Measurements from ENCODE around the gene UBAP1.
"Not testable (repeated sequence)": the region's sequence is repeated elsewhere in the genome, so short reads cannot be mapped to it uniquely, and the experiment has no call there.

The UBAP1 gene

GRCh38 chr9:34178436-34179212 lies at the start of gene UBAP1:
Gene UBAP1 (plus strand): TSS chr9:34179043. CDS start chr9:34220915, 41,872 bp downstream.
- DNase-seq (ENCODE audit: low spot score) = peak; percentile 95

GRCh38 chr9:34131571-34131970 lies 47.3 kb upstream of the UBAP1 start:
- no peak for DNase-seq (ENCODE audit: low spot score)

GRCh38 chr9:34133436-34133949 lies 45.4 kb upstream of the UBAP1 start:
- no peak for DNase-seq (ENCODE audit: low spot score)

GRCh38 chr9:34134521-34134920 lies 44.3 kb upstream of the UBAP1 start:
- DNase-seq (ENCODE audit: low spot score) = no peak

- not testable (repeated sequence) for DNase-seq (ENCODE audit: low spot score)
These were observed 40.2 kb upstream of the UBAP1 start for GRCh38 chr9:34138644-34139043.

GRCh38 chr9:34139477-34140146 lies 39.2 kb upstream of the UBAP1 start:
- no peak for DNase-seq (ENCODE audit: low spot score)

GRCh38 chr9:34140853-34141252 lies 38.0 kb upstream of the UBAP1 start:
- DNase-seq (ENCODE audit: low spot score) = no peak

GRCh38 chr9:34143116-34143515 lies 35.7 kb upstream of the UBAP1 start:
- no peak for DNase-seq (ENCODE audit: low spot score)

GRCh38 chr9:34145165-34145564 lies 33.7 kb upstream of the UBAP1 start:
- no peak for DNase-seq (ENCODE audit: low spot score)

- no peak for DNase-seq (ENCODE audit: low spot score)
These were observed 27.4 kb upstream of the UBAP1 start for GRCh38 chr9:34151398-34151797.

GRCh38 chr9:34154057-34154456 lies 24.8 kb upstream of the UBAP1 start:
- DNase-seq (ENCODE audit: low spot score) = no peak

GRCh38 chr9:34157318-34157717 lies 21.5 kb upstream of the UBAP1 start:
- DNase-seq (ENCODE audit: low spot score) = no peak

- no peak for DNase-seq (ENCODE audit: low spot score)
These were observed 20.9 kb upstream of the UBAP1 start for GRCh38 chr9:34157898-34158297.

GRCh38 chr9:34158362-34158869 lies 20.4 kb upstream of the UBAP1 start:
- DNase-seq (ENCODE audit: low spot score) = no peak

- DNase-seq (ENCODE audit: low spot score) = no peak
These were observed 15.4 kb upstream of the UBAP1 start for GRCh38 chr9:34163434-34163833.

GRCh38 chr9:34169125-34169524 lies 9.7 kb upstream of the UBAP1 start:
- DNase-seq (ENCODE audit: low spot score) = no peak

GRCh38 chr9:34170237-34170991 lies 8.4 kb upstream of the UBAP1 start:
- DNase-seq (ENCODE audit: low spot score) = no peak

GRCh38 chr9:34171753-34172535 lies 6.9 kb upstream of the UBAP1 start:
- DNase-seq (ENCODE audit: low spot score) = peak; percentile 74

GRCh38 chr9:34176089-34176488 lies 2.8 kb upstream of the UBAP1 start:
- no peak for DNase-seq (ENCODE audit: low spot score)

GRCh38 chr9:34177593-34178435 lies 1.0 kb upstream of the UBAP1 start:
- no peak for DNase-seq (ENCODE audit: low spot score)

Data from germinal center (tissue), 1 donor.